HG02840 (cell line): ENCODE results near the gene SLC22A16.
"Not testable (repeated sequence)": the region's sequence is repeated elsewhere in the genome, so short reads cannot be mapped to it uniquely, and the experiment has no call there.

ENCODE experiments used
- ATAC-seq: cut with Tn5 transposase; IDR thresholded peaks from one replicate; pipeline ENCODE4 v1.9.1; 2021; ENCODE audit warnings: mild to moderate bottlenecking, moderate library complexity, moderate number of reproducible peaks; ENCODE audit not compliant: unreplicated experiment, low FRiP score

SLC22A16 gene, protein sequence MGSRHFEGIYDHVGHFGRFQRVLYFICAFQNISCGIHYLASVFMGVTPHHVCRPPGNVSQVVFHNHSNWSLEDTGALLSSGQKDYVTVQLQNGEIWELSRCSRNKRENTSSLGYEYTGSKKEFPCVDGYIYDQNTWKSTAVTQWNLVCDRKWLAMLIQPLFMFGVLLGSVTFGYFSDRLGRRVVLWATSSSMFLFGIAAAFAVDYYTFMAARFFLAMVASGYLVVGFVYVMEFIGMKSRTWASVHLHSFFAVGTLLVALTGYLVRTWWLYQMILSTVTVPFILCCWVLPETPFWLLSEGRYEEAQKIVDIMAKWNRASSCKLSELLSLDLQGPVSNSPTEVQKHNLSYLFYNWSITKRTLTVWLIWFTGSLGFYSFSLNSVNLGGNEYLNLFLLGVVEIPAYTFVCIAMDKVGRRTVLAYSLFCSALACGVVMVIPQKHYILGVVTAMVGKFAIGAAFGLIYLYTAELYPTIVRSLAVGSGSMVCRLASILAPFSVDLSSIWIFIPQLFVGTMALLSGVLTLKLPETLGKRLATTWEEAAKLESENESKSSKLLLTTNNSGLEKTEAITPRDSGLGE

DNA sequence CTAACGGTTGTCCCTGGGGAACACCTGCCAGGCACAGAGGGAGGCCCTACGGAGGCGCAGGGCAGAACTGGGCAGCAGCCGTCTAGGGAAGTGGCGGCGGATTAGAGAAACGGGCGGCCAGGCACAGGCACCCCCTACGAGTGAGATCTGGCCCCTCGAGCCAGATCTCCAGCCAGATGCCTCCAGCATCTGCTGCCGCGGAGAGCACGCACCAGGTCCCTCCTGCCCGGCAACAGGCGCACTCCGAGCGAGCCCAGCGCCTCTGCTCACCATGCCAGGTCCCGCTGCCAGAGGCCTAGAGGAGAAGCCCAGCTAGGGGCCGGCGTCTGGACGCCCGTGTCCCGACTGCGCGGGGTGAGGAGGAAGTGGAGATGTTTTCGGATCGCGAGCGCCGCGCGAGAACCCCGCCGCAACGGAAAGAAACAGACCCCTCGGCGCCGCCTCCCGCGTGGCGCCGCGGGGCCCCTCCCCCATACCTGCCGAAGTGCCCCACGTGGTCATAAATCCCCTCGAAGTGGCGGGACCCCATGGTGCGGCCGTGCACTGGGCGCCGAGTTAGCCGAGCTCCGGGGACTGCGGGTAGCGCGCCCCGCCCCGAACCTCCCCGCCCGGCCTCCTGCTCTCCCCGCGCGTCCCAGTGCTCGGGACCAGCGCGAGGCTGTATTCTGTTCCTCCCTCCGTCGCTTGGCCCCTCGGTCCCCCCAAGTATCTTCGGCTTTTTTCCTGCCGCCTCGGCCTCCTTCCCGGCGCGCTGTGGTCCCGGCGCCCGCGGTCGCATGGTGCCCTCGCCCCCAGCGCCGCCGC, at the start of gene SLC22A16:
SLC22A16 (minus strand) TSS at position 568 of the 804 bp plus-strand sequence; CDS start at position 529, 39 bp downstream.
- no peak for ATAC-seq

DNA sequence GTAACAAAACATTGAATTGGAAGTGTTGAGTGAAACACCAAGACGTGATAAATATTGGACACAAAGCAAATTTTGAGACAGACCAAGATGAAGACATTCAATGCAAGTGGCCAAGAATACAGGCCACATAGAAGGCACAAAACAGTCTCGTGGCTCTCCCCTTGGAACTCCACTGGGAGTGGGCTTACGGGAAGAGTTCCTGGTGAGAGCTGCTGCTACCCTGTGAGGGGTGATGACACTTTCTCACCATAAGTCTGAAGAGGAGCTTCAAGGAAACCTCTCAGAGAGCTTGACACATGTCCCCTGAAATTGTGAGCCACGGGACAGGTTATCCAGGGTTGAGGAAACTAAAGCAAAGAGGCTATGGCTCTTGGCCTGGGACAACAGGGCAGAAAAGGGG, 48.6 kb upstream of the SLC22A16 start:
- ATAC-seq, result no peak

DNA sequence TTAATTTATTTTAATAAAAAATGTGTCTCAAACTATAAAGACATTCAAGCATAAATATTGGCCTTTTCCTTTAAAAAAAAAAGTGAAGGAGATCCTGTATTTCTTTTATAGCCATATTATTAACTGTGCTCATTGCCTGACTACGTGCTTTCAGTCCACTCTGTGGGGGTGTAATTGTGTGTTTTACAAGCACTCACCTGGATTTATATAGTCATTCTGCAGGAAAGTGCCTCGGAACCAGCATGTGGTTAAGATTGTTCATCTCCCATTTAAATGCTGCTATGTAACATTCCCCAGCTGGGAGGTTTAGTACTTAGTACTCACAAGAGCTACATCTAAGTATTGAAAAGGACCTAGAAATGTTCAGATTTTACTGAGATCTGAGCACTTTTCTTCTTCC, 47.9 kb upstream of the SLC22A16 start:
- no peak for ATAC-seq

DNA sequence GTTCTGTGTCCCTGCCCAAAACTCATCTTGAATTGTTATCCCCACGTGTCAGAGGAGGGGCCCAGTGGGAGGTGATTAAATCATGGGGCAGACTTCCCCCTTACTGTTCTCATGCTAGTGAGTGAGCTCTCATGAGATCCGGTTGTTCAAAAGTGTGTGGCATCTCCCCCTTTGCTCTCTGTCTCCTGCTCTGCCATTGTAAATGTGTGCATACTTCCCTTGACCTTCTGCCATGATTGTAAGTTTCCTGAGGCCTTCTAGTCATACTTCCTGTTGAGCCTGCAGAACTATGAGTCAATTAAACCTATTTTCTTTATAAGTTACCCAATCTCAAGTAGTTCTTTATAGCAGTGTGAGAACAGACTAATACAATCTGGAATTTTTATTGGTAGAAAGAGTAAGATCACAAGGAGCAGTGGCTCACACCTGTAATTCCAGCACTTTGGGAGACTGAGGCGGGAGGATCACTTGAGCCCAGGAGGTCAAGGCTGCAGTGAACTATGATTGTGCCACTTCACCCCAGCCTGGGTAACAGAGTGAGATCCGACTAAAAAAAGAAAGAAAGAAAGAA, 47.1 kb upstream of the SLC22A16 start:
- ATAC-seq, result no peak

DNA sequence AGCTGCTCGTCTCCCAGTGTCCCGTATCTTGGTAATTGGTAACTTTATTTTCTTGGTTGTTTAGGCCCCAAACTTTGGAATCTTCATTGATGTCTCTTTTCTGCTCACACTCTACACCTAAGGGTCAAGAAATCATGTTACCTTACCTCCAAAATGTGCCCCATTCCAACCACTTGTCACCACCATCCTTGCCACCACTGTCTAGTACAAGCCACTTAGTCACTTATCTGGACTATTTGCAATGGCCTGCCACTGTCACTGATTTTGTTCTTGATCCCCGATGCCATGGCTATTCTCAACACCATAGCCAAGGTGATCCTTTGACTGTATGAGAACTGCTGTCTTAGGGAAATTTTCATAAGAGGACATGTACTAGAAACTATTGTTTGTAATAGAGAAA, 46.0 kb upstream of the SLC22A16 start:
- ATAC-seq, result no peak

DNA sequence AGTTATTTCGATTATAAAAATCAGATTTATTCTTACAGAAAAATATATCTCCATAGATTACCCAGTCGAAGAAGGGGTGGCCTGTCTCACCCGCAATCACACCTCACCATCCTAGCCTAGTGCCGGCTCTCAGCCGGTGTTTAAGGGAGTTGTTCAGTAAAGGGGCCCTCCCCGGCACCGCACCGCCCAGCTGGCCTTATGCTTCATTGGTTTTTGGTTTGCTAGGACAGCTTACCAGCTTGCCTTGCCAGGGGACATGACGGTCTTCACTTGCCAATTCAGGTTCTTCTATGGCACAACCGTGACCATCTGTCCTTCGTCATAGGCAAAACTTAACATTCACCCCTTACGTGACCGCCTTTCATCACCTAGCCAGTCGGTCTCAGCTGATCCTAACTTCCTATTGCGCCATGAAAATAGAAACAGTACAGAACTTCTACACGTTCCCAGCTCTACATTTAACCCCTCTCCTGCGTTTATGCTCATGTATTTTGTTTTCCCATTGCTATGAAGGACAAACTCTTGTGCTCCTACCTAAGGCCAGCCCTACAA, 44.7 kb upstream of the SLC22A16 start:
- ATAC-seq, result no peak

DNA sequence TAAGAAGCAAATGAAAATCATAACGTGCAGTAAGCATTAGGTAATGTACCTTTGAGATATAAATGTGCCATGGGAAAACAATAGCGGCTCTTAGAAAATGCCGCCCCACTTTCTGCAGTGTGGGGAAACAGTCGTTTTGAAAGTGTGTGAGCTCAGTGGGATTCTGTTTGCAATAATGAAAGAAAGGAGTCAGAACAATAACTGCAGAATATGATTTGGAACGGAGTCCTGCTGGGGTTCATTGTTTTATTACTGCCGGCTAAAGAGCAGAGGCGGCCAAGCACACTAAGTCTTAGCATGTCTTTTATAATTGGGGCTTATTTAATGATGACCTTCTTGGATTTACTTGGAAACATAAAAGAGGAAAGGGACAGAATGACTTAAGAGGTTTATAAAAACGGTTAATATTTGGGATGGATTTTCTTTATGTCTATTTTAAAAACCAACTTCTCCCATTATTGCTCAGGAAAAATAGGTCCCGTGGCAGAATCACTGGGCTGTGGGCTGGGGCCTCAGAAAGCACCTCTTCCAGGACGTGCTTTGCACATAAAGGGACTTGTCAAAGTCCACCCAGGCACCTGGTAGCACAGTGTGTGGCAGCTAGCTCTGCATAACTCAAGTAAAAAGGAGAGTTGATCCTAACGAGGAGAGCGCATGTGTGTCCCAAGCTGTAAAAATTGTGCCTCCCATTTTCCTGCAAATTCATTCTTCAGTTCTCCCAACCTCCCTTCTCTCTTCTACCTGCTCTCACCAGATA, 44.0 kb upstream of the SLC22A16 start:
- no peak for ATAC-seq

DNA sequence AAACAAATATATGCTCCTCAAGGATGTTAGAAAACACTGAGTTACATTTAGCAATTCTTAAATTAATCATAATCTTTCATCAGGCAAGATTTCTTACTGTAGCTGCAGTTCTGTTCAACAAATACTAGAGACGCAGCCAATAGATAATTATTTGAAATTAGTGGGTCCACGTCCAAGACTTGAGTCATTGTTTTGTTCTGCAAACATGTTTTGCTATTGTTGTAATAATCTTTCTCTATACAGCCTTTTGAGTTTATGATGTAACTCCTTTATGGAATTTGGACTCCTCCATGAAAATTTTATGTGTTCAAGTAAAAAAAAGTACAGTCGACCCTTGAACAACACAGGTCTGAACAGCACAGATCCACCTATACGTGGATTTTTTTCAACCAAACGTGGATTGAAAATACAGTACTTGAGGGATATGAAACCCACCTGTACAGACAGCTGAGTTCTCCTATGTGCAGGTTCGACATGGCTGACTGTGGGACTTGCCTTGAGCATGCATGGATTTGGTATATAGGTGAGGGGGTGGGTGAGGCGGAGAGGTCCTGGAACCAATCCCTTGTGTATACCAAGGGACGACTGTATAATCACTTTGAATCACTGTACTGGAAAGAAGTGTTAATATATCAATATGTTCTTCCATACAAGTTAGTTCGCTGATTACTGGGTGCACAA, 41.3 kb upstream of the SLC22A16 start:
- ATAC-seq, result no peak

DNA sequence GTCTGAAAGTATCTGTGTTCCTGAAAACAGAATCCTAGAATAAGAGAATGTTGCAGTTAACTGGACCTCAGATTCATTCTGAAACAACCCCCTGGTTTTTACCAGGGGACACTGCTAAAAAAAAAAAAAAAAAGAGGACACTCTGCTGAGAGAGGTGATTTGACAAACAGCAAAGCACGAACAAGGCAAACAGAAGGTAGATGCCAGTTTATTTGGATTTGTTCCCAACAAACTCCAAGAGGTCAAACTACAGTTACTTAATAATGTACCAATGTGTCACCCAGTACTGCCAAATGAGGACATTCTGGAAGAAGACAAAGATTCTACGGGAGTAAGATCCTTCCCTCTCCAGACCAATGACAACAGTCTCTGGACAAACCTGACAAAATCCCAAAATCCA, 40.6 kb upstream of the SLC22A16 start:
- no peak for ATAC-seq

DNA sequence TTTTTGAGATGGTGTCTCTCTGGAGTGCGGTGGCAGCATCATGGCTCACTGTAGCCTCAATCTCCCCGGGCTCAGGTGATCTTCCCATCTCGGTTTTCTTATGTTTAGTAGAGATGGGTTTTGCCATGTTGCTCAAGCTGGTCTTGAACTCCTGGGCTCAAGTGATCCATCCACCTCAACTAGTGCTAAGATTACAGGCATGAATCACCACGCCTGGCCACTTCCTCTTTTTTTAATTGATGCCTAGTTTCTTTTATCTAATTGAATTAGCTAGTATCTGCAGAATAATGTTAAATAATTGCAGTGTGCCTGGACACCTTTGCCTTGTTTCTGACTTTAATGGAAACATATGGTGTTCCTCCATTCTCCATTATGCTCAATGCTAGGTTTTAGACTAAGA, 38.4 kb upstream of the SLC22A16 start:
- no peak for ATAC-seq

DNA sequence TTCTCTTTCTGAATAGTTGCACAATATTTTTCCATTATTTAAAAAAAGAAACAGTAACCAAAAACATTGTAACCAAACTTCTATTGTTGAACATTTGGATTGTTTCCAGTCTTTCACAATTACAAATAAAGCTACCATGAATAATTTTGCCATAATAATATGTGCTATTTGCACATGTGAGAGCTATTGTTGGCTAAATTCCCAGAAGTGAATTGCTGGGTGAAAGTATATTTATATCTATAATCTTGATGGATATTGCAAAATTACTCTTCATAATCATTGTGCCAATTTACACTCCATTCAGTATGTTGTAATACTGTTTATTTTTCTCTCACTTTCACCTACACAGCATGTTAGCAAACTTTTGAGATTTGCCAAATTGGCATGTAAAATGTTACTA, 36.6 kb upstream of the SLC22A16 start:
- no peak for ATAC-seq

DNA sequence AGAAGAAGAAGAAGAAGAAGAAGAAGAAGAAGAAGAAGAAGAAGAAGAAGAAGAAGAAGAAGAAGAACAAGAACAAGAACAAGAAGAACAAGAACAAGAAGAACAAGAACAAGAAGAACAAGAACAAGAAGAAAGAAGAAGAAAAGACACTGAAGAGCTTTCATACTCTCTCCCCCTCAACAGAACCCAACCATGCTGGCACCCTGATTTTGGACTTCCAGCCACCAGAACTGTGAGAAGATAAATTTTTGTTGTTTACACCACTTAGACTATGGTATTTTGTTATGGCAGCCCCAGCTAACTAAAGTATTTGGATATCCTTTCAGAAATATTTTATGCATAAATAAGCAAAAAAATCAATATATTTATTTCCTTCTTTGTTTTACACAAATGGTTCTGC, 36.1 kb upstream of the SLC22A16 start:
- not testable (repeated sequence) for ATAC-seq

DNA sequence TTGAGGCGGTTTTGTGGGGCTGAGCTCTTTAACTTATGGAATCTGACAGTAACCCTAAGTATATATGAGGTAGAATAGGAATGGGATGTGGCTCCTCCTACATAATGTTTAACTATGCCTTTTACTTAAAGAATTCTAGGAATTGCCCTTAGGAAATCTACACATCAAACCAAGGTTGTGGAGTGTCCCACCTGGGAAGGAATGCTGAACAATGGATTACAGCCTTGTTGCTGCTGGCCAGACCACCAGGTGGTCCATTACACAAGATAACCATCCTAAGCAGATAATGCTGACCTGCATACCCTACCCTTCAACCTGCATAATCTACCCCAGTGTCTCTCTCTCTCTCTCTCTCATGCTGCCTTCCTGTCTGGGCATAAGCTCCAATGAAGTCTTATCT, 35.0 kb upstream of the SLC22A16 start:
- no peak for ATAC-seq

DNA sequence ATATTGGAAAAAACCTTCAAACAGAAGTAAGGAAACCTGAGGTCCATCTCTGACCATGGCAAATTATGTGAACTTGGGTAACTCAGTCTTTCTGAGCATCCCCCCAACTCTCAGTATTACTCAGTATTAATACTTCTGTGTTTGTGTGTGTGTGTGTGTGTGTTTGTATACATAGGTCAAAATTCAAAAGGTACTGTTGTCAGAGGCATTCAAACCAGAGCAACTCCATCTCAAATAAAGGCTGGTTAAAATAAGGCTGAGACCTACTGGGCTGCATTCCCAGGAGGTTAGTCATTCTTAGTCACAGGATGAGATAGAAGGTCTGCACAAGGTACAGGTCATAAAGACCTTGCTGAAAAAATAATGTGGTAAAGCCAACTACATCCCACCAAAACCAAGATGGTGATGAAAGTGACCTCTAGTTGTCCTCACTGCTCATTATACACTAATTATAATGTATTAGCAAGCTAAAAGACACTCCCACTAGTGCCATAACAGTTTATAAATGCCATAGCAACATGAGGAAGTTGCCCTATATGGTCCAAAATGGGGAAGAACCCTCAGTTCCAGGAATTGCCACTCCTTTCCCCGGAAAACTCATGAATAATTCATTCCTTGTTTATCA, 33.3 kb upstream of the SLC22A16 start:
- ATAC-seq, result no peak

DNA sequence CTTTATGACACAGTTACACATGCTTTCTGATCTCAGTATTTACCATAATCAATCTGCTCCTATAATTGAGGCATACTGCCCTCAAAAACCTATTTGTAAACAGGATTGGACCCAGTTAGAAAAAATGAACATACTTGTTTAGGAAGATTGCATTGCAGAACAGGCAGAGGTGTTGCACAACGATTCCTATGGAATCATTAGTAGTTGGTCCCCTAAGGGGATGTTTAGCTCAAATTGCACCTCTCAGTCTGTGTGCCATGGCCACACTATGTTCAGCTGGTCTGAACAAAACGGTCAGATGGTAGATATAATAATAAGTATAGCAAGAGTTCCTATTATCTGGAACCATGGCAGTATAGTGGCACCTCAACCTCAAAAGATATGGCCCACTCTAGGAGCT, 28.5 kb upstream of the SLC22A16 start:
- ATAC-seq, result not testable (repeated sequence)

DNA sequence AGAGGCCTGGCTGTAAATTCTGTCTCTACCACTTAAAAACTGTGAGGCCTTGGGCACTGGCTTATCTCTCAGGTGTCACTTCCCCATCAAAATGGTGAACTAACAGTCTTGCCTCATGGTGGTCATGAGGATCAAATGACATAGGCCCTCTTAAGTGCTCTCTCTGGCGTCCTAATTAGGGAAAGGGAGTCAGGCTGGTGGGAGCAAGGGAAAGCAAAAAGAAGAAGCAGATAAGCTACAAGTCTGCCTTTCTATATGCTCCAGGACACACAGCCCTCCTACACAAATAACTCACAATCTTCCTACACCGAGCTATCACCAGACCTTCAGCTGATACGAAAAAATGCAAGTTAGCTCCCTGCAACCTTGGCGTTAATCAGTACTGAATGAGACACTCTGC, 19.5 kb upstream of the SLC22A16 start:
- ATAC-seq, result no peak

DNA sequence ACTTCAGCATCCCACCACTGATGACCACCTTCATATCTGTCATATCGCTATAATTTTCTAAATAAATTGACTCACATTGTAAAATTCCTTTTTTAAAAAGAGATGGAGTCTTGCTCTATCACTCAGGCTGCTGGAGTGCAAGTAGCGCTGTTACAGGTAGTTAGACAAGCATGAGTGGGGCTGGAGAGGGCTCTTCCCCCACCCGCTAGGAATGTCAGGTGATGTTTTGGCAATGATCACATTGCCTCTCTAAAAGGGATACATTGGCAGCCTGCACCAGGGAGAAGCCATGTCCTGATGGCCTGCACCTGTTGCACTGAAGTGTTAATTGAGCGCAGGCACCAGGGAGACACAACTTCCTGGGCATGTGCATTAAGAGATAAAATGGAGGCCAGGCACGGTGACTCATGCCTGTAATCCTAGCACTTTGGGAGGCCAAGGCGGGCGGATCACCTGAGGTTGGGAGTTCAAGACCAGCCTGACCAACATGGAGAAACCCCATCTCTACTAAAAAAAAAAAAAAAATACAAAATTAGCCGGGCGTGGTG, 16.9 kb upstream of the SLC22A16 start:
- ATAC-seq, result no peak

DNA sequence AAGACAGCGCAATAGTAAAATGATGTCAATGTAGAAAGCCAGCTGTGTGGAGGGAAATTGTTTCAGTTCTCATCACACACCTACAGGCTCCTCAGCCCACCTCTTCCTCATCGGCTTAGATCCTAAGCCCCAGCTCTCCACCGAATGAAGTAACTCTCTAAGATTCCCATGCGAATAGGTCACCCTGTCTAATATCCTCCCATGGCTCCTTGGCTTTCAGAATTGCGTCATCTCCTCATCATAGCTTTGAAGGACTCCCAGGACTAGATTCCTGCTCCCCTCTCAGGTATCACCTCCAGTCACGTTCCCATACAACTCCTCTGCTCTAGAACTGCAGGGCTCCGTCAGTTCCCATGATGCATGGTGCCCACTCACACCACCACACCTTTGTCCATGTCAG, 16.2 kb upstream of the SLC22A16 start:
- no peak for ATAC-seq
